Esophagus squamous epithelium (tissue), 5 donors: ENCODE data around the gene LNP1. TPM values are rescaled to one million over a fixed set of nuclear protein-coding genes. Genes with fewer than 3 reads are reported as not detected.
"Not testable (repeated sequence)": the region's sequence is repeated elsewhere in the genome, so short reads cannot be mapped to it uniquely, and the experiment has no call there.

Source experiments
- DNase-seq: peaks from one replicate; lab custom pipeline; 2025; lab: John Stamatoyannopoulos, UW
- H3K27ac ChIP-seq, 4 donors: fragments of 200-600 bp; sonication (generic); one replicate each; pipeline ENCODE4 v1.5.1; 2016 to 2019; ENCODE audit warnings: mild to moderate bottlenecking in 1 of 4
- H3K27me3 ChIP-seq, 4 donors: fragments of 200-600 bp; sonication (generic); 1 replicate in 3 of 4; 2 replicates in 1 of 4; pipeline versions ENCODE4 v1.5.1 to v1.6.0; 2017 to 2021; ENCODE audit warnings: antibody characterized with exemption in 1 of 4
- H3K36me3 ChIP-seq, 3 donors: fragments of 200-600 bp; sonication (generic); one replicate each; pipeline ENCODE4 v1.5.1; 2016 to 2019
- H3K4me1 ChIP-seq, 3 donors: fragments of 200-600 bp; sonication (generic); one replicate each; pipeline ENCODE4 v1.5.1; 2017 to 2019
- H3K4me3 ChIP-seq, 4 donors: fragments of 200-600 bp; sonication (generic); 1 replicate in 3 of 4; 2 replicates in 1 of 4; pipeline ENCODE4 v1.5.1; 2016 to 2019; ENCODE audit warnings: mild to moderate bottlenecking in 2 of 4, moderate library complexity in 1 of 4
- H3K9me3 ChIP-seq, 3 donors: fragments of 200-600 bp; sonication (generic); one replicate each; pipeline ENCODE4 v1.5.1; 2016 to 2019
- CTCF ChIP-seq, 6 experiments: fragments of 450-650 bp in 4 of 6; fragments of 200-600 bp in 2 of 6; sonication (generic) in 2 of 6; IDR thresholded peaks; one replicate each; pipeline ENCODE4 v1.5.1; 2016 to 2019; ENCODE audit warnings: antibody characterized with exemption in 6 of 6, mild to moderate bottlenecking in 4 of 6, moderate library complexity in 4 of 6
- POLR2A ChIP-seq, 4 donors: fragments of 450-650 bp; IDR thresholded peaks; one replicate each; pipeline ENCODE4 v1.6.1; 2017; ENCODE audit warnings: antibody characterized with exemption in 4 of 4, mild to moderate bottlenecking in 4 of 4, moderate library complexity in 3 of 4
- WGBS, 2 donors: methylation state at CpG; one replicate each; pipeline ENCODE4 v1.1.5; 2018; 5-methylcytosine and 5-hydroxymethylcytosine counted together
- intact Hi-C: fragments of 100-400 bp; cut with DNase I; formaldehyde crosslinking; loops from one replicate; pipeline ENCODE4 v1.15.0; 2022
- total RNA-seq, 4 donors: library from RNA; depleted of rRNA; stranded (reverse); fragments of >200 nt; gene quantifications; one replicate each; pipeline ENCODE4 v1.1.0, GENCODE V29; 2016
- donor health status: DM: yes; HTN: yes; CAD: no.

The LNP1 gene
- total RNA-seq, 4 donors from 2014 or later = 0.31 to 1.5 (median 0.97) TPM

- DNase-seq = no peak
- WGBS, 2 donors = 93 to 97% methylated on average over 2 of the region's 2 CpGs
- H3K4me3 ChIP-seq = no peak overlapping the region
- no peak overlapping the region for H3K27ac ChIP-seq
- no peaks in the 10 kb centered on the region for H3K27me3 ChIP-seq
- intact Hi-C loops = no loop called here
- H3K4me1 ChIP-seq = no peaks in the 10 kb centered on the region
- H3K36me3 ChIP-seq = no peaks in the 10 kb centered on the region
- TF ChIP-seq CTCF (IDR thresholded peaks at IDR 0.05) (no peak), POLR2A (IDR thresholded peaks at IDR 0.05) (no peak)
- H3K9me3 ChIP-seq = peaks cover 0 to 7% (median 0%) of the 10 kb centered on the region in 3 donors
Observed at GRCh38 chr3:100438623-100438974, 37.3 kb downstream of the LNP1 start.

- 77 to 84% methylated on average over 3 of the region's 3 CpGs for WGBS, 2 donors
- H3K4me1 ChIP-seq = no peaks in the 10 kb centered on the region
- no peaks in the 10 kb centered on the region for H3K36me3 ChIP-seq
- no peaks in the 10 kb centered on the region for H3K9me3 ChIP-seq
- TF ChIP-seq CTCF (IDR thresholded peaks at IDR 0.05) (no peak), POLR2A (IDR thresholded peaks at IDR 0.05) (no peak)
- no peak overlapping the region for H3K4me3 ChIP-seq
- no peak for DNase-seq
- no peak overlapping the region for H3K27ac ChIP-seq
- no peaks in the 10 kb centered on the region for H3K27me3 ChIP-seq
- intact Hi-C loops = no loop called here
Observed at GRCh38 chr3:100440895-100441294, 39.6 kb downstream of the LNP1 start.

- Histone ChIP-seq H3K27ac (no peak overlapping the region), H3K36me3 (no peaks in the 10 kb centered on the region), H3K9me3 (peaks cover 0 to 6% (median 0%) of the 10 kb centered on the region in 3 donors), H3K4me1 (no peaks in the 10 kb centered on the region), H3K4me3 (no peak overlapping the region), H3K27me3 (no peaks in the 10 kb centered on the region)
- intact Hi-C loops = no loop called here
- TF ChIP-seq CTCF (IDR thresholded peaks at IDR 0.05) (no peak), POLR2A (IDR thresholded peaks at IDR 0.05) (no peak)
- no peak for DNase-seq
Observed at GRCh38 chr3:100443690-100444089, 42.4 kb downstream of the LNP1 start.

- WGBS, 2 donors = 91 to 100% methylated on average over 3 of the region's 3 CpGs
- intact Hi-C loops, H3K9me3 ChIP-seq, H3K4me3 ChIP-seq, H3K27me3 ChIP-seq, H3K36me3 ChIP-seq, H3K4me1 ChIP-seq, DNase-seq, H3K27ac ChIP-seq: not testable (repeated sequence)
Observed at GRCh38 chr3:100447067-100447466, 45.7 kb downstream of the LNP1 start.

- Histone ChIP-seq H3K36me3 (no peaks in the 10 kb centered on the region), H3K9me3 (peaks cover 0 to 6% (median 0%) of the 10 kb centered on the region in 3 donors), H3K27me3 (no peaks in the 10 kb centered on the region), H3K4me1 (no peaks in the 10 kb centered on the region), H3K27ac (no peak overlapping the region), H3K4me3 (no peak overlapping the region)
- intact Hi-C loops = no loop called here
- DNase-seq = no peak
- WGBS, 2 donors = 75 to 77% methylated on average over 1 of the region's 1 CpG
- TF ChIP-seq CTCF (IDR thresholded peaks at IDR 0.05) (no peak), POLR2A (IDR thresholded peaks at IDR 0.05) (no peak)
Observed at GRCh38 chr3:100448079-100448478, 46.7 kb downstream of the LNP1 start.

GRCh38 chr3:100449214-100449613 lies 47.9 kb downstream of the LNP1 start:
- 28 to 35% methylated on average over 2 of the region's 2 CpGs for whole genome bisulfite sequencing, 2 donors
- intact Hi-C loops = no loop called here
- TF ChIP-seq POLR2A (IDR thresholded peaks at IDR 0.05) (no peak), CTCF (IDR thresholded peaks at IDR 0.05) (no peak)

More at GRCh38 chr3:100449214-100449613, 47.9 kb downstream of the LNP1 start:
- Histone ChIP-seq H3K27ac (no peak overlapping the region), H3K27me3 (no peaks in the 10 kb centered on the region), H3K4me1 (no peaks in the 10 kb centered on the region), H3K4me3 (no peak overlapping the region), H3K36me3 (no peaks in the 10 kb centered on the region), H3K9me3 (peaks cover 0 to 6% (median 0%) of the 10 kb centered on the region in 3 donors)
- DNase-seq = no peak
